ENCODE results near the gene IGBP1. TPM values are rescaled to one million over a fixed set of nuclear protein-coding genes. Genes with fewer than 3 reads are reported as not detected.
A peak's percentile ranks its signal among the peaks of the same experiment; 100 is the strongest.

Gene IGBP1
- total and polyA plus RNA-seq, 4 experiments from 2014 or later, result 56.3 to 66.2 (median 60.8) TPM

GRCh38 chrX:70166601-70167590 is 33.6 kb downstream of the IGBP1 start:
- CTCF ChIA-PET (ENCODE audit: partially characterized antibody), result no interaction called here
- intact Hi-C loops (cut with micrococcal nuclease), result no loop called here

GRCh38 chrX:70168238-70169188 is 35.3 kb downstream of the IGBP1 start:
- Mint-ChIP-seq H3K27me3 (no peaks in the 10 kb centered on the region), H3K4me1 (no peaks in the 10 kb centered on the region), H3K36me3 (peaks cover 0 to 28% of the 10 kb centered on the region in 2 donors), H3K9me3 (no peaks in the 10 kb centered on the region), H3K27ac (no peak overlapping the region), H3K4me3 (no peak overlapping the region)
- intact Hi-C loops (cut with micrococcal nuclease), result no loop called here
- no peaks in the 10 kb centered on the region for H3K36me3 ChIP-seq (ENCODE audit: insufficient read depth, low read length)
- no peaks in the 10 kb centered on the region for H3K27me3 ChIP-seq (ENCODE audit: insufficient read depth, low read length)
- no peak overlapping the region for H3K27ac ChIP-seq (ENCODE audit: low read depth, low read length)
- H3K4me3 ChIP-seq (ENCODE audit: low read length in 2 of 2), result no peak overlapping the region
- no peak for DNase-seq
- ChIA-PET POLR2A (ENCODE audit: partially characterized antibody) (interaction anchor here (1.4 kb wide), 1 partner anchor 35 kb away, joined by 3 read pairs; the partner anchor contains the start of gene IGBP1), CTCF (ENCODE audit: partially characterized antibody) (no interaction called here)
- no peaks in the 10 kb centered on the region for H3K9me3 ChIP-seq (ENCODE audit: control insufficient read depth in 1 of 2, low read length in 2 of 2)
- H3K4me1 ChIP-seq (ENCODE audit: insufficient read depth, low read length), result no peaks in the 10 kb centered on the region

More at GRCh38 chrX:70166601-70167590, 33.6 kb downstream of the IGBP1 start:
- DNase-seq, result no peak
- H3K4me1 ChIP-seq (ENCODE audit: insufficient read depth, low read length), result no peaks in the 10 kb centered on the region
- Mint-ChIP-seq H3K4me1 (no peaks in the 10 kb centered on the region), H3K4me3 (no peak overlapping the region), H3K27ac (peak overlapping the region in 2 of 7 donors; percentile 26 to 30), H3K36me3 (peaks cover 0 to 28% of the 10 kb centered on the region in 2 donors), H3K9me3 (no peaks in the 10 kb centered on the region), H3K27me3 (no peaks in the 10 kb centered on the region)
- H3K36me3 ChIP-seq (ENCODE audit: insufficient read depth, low read length), result no peaks in the 10 kb centered on the region
- no peak overlapping the region for H3K27ac ChIP-seq (ENCODE audit: low read depth, low read length)
- H3K4me3 ChIP-seq (ENCODE audit: low read length in 2 of 2), result no peak overlapping the region
- no peaks in the 10 kb centered on the region for H3K9me3 ChIP-seq (ENCODE audit: control insufficient read depth in 1 of 2, low read length in 2 of 2)
- no peaks in the 10 kb centered on the region for H3K27me3 ChIP-seq (ENCODE audit: insufficient read depth, low read length)
- POLR2A ChIA-PET (ENCODE audit: partially characterized antibody), result interaction anchor here (1.4 kb wide), 1 partner anchor 33 kb away, joined by 3 read pairs; the partner anchor contains the start of gene IGBP1

GRCh38 chrX:70169281-70169680 is 36.0 kb downstream of the IGBP1 start:
- Mint-ChIP-seq H3K4me3 (no peak overlapping the region), H3K27ac (no peak overlapping the region), H3K9me3 (no peaks in the 10 kb centered on the region), H3K36me3 (peaks cover 0 to 25% of the 10 kb centered on the region in 2 donors), H3K27me3 (no peaks in the 10 kb centered on the region), H3K4me1 (no peaks in the 10 kb centered on the region)
- H3K4me3 ChIP-seq (ENCODE audit: low read length in 2 of 2), result no peak overlapping the region
- no peaks in the 10 kb centered on the region for H3K9me3 ChIP-seq (ENCODE audit: control insufficient read depth in 1 of 2, low read length in 2 of 2)
- intact Hi-C loops (cut with micrococcal nuclease), result no loop called here
- ChIA-PET POLR2A (ENCODE audit: partially characterized antibody) (no interaction called here), CTCF (ENCODE audit: partially characterized antibody) (no interaction called here)
- no peak overlapping the region for H3K27ac ChIP-seq (ENCODE audit: low read depth, low read length)
- no peaks in the 10 kb centered on the region for H3K27me3 ChIP-seq (ENCODE audit: insufficient read depth, low read length)
- no peak for DNase-seq
- no peaks in the 10 kb centered on the region for H3K4me1 ChIP-seq (ENCODE audit: insufficient read depth, low read length)
- no peaks in the 10 kb centered on the region for H3K36me3 ChIP-seq (ENCODE audit: insufficient read depth, low read length)

GRCh38 chrX:70171624-70172023 is 38.4 kb downstream of the IGBP1 start:
- Mint-ChIP-seq H3K4me1 (no peaks in the 10 kb centered on the region), H3K27ac (no peak overlapping the region), H3K36me3 (peaks cover 0 to 7% of the 10 kb centered on the region in 2 donors), H3K4me3 (no peak overlapping the region), H3K9me3 (no peaks in the 10 kb centered on the region), H3K27me3 (no peaks in the 10 kb centered on the region)
- Histone ChIP-seq H3K36me3 (ENCODE audit: insufficient read depth, low read length) (no peaks in the 10 kb centered on the region), H3K27me3 (ENCODE audit: insufficient read depth, low read length) (no peaks in the 10 kb centered on the region), H3K27ac (ENCODE audit: low read depth, low read length) (no peak overlapping the region), H3K9me3 (ENCODE audit: control insufficient read depth in 1 of 2, low read length in 2 of 2) (no peaks in the 10 kb centered on the region), H3K4me1 (ENCODE audit: insufficient read depth, low read length) (no peaks in the 10 kb centered on the region), H3K4me3 (ENCODE audit: low read length in 2 of 2) (no peak overlapping the region)
- intact Hi-C loops (cut with micrococcal nuclease), result no loop called here
- ChIA-PET CTCF (ENCODE audit: partially characterized antibody) (no interaction called here), POLR2A (ENCODE audit: partially characterized antibody) (no interaction called here)
- no peak for DNase-seq

GRCh38 chrX:70172221-70172620 is 39.0 kb downstream of the IGBP1 start:
- Histone ChIP-seq H3K27ac (ENCODE audit: low read depth, low read length) (no peak overlapping the region), H3K4me1 (ENCODE audit: insufficient read depth, low read length) (no peaks in the 10 kb centered on the region), H3K27me3 (ENCODE audit: insufficient read depth, low read length) (no peaks in the 10 kb centered on the region), H3K4me3 (ENCODE audit: low read length in 2 of 2) (no peak overlapping the region), H3K9me3 (ENCODE audit: control insufficient read depth in 1 of 2, low read length in 2 of 2) (no peaks in the 10 kb centered on the region), H3K36me3 (ENCODE audit: insufficient read depth, low read length) (no peaks in the 10 kb centered on the region)
- ChIA-PET CTCF (ENCODE audit: partially characterized antibody) (interaction anchor here (0.5 kb wide), 1 partner anchor 124 kb away, joined by 3 read pairs; no protein-coding TSS in a partner anchor), POLR2A (ENCODE audit: partially characterized antibody) (no interaction called here)
- Mint-ChIP-seq H3K27me3 (no peaks in the 10 kb centered on the region), H3K36me3 (peaks cover 0 to 4% of the 10 kb centered on the region in 2 donors), H3K4me1 (no peaks in the 10 kb centered on the region), H3K9me3 (no peaks in the 10 kb centered on the region), H3K4me3 (no peak overlapping the region), H3K27ac (no peak overlapping the region)
- intact Hi-C loops (cut with micrococcal nuclease), result no loop called here
- no peak for DNase-seq

GRCh38 chrX:70172964-70173363 is 39.7 kb downstream of the IGBP1 start:
- H3K4me1 ChIP-seq (ENCODE audit: insufficient read depth, low read length), result no peaks in the 10 kb centered on the region
- intact Hi-C loops (cut with micrococcal nuclease), result no loop called here
- no peaks in the 10 kb centered on the region for H3K9me3 ChIP-seq (ENCODE audit: control insufficient read depth in 1 of 2, low read length in 2 of 2)
- CTCF ChIA-PET (ENCODE audit: partially characterized antibody), result no interaction called here
- H3K27me3 ChIP-seq (ENCODE audit: insufficient read depth, low read length), result no peaks in the 10 kb centered on the region
- DNase-seq, result no peak
- no peaks in the 10 kb centered on the region for H3K27me3 Mint-ChIP-seq
- H3K4me3 Mint-ChIP-seq, result no peak overlapping the region
- H3K9me3 Mint-ChIP-seq, result no peaks in the 10 kb centered on the region
- H3K4me3 ChIP-seq (ENCODE audit: low read length in 2 of 2), result no peak overlapping the region
- H3K27ac Mint-ChIP-seq, result no peak overlapping the region
- no peaks in the 10 kb centered on the region for H3K36me3 Mint-ChIP-seq
- no peaks in the 10 kb centered on the region for H3K36me3 ChIP-seq (ENCODE audit: insufficient read depth, low read length)
- no peak overlapping the region for H3K27ac ChIP-seq (ENCODE audit: low read depth, low read length)
- no peaks in the 10 kb centered on the region for H3K4me1 Mint-ChIP-seq
- POLR2A ChIA-PET (ENCODE audit: partially characterized antibody), result no interaction called here

- CTCF ChIA-PET (ENCODE audit: partially characterized antibody), result no interaction called here
- no peak overlapping the region for H3K27ac Mint-ChIP-seq
- H3K36me3 ChIP-seq (ENCODE audit: insufficient read depth, low read length), result no peaks in the 10 kb centered on the region
- no peaks in the 10 kb centered on the region for H3K4me1 Mint-ChIP-seq
- no peak overlapping the region for H3K4me3 ChIP-seq (ENCODE audit: low read length in 2 of 2)
- no peak for DNase-seq
- H3K9me3 Mint-ChIP-seq, result no peaks in the 10 kb centered on the region
- no peaks in the 10 kb centered on the region for H3K27me3 ChIP-seq (ENCODE audit: insufficient read depth, low read length)
- H3K27me3 Mint-ChIP-seq, result no peaks in the 10 kb centered on the region
- no peaks in the 10 kb centered on the region for H3K4me1 ChIP-seq (ENCODE audit: insufficient read depth, low read length)
- H3K9me3 ChIP-seq (ENCODE audit: control insufficient read depth in 1 of 2, low read length in 2 of 2), result no peaks in the 10 kb centered on the region
- no peak overlapping the region for H3K27ac ChIP-seq (ENCODE audit: low read depth, low read length)
- H3K36me3 Mint-ChIP-seq, result no peaks in the 10 kb centered on the region
- intact Hi-C loops (cut with micrococcal nuclease), result no loop called here
- no peak overlapping the region for H3K4me3 Mint-ChIP-seq
- POLR2A ChIA-PET (ENCODE audit: partially characterized antibody), result no interaction called here
These were observed 41.5 kb downstream of the IGBP1 start for GRCh38 chrX:70174754-70175153.

Data from CD4-positive, alpha-beta memory T cell (primary cell).